ENCODE results near the gene TSPAN11.
"Not testable (repeated sequence)": the region's sequence is repeated elsewhere in the genome, so short reads cannot be mapped to it uniquely, and the experiment has no call there.

The TSPAN11 gene, protein sequence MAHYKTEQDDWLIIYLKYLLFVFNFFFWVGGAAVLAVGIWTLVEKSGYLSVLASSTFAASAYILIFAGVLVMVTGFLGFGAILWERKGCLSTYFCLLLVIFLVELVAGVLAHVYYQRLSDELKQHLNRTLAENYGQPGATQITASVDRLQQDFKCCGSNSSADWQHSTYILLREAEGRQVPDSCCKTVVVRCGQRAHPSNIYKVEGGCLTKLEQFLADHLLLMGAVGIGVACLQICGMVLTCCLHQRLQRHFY

DNA sequence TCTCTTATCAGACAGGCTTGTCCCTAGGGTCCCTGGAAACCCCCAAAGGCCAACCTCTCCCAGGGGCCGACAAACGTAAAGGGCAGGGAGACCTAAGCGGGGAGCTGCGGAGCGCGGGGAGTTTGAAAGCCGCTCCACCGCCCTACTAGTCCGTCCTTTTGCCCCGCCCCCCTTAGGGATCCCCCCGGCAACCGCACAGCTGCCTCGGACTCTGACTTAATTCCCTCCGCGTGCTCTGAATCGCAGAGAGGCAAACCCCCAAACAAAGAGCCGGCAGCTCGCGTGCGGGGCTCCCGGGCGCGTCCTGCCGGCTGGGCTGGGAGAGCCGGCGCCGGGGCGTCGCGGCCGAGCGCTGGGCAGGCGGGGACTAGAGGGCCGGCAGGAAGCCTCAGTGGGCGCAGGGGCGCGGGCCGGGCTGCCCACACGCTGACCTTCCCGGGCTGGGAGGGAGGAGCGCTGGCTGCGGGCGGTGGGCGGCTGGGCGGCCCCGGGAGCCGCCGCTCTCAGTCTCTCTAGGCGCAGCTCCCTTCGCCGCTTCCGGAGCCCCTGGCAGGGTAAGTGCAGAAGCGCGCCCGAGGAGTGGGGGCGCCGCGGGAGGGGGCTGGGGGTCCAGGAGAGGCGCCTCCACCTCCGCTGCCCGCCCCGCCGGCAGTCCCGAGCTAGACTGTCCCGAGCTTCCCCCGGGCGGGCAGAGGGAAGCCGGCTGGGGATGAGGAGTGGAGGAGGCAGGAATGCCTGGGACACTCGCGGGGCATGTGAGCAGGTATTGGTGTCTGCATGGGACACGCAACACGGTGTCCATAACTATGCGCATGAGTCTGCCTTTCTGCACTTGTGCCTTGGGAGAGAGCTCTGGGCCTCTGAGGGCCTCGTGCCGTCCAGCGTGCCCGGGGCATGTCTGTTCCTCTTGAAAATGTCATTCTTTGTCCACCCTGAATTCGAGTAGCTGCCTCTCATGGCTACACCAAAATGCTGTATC lies at the start of gene TSPAN11:
Gene TSPAN11 (plus strand): TSS at position 506 of the 979 bp plus-strand sequence. CDS start 27,244 bp downstream, outside the sequence.
- DNase-seq (ENCODE audit: low read depth in 3 of 3) = no peak

GRCh38 chr12:30877105-30877875 lies 49.3 kb upstream of the TSPAN11 start:
- no peak for DNase-seq (ENCODE audit: low read depth in 3 of 3)

GRCh38 chr12:30878024-30878423 lies 48.5 kb upstream of the TSPAN11 start:
- no peak for DNase-seq (ENCODE audit: low read depth in 3 of 3)

- no peak for DNase-seq (ENCODE audit: low read depth in 3 of 3)
These were observed 46.5 kb upstream of the TSPAN11 start for GRCh38 chr12:30880061-30880460.

GRCh38 chr12:30880813-30881212 lies 45.7 kb upstream of the TSPAN11 start:
- DNase-seq (ENCODE audit: low read depth in 3 of 3) = no peak

DNA sequence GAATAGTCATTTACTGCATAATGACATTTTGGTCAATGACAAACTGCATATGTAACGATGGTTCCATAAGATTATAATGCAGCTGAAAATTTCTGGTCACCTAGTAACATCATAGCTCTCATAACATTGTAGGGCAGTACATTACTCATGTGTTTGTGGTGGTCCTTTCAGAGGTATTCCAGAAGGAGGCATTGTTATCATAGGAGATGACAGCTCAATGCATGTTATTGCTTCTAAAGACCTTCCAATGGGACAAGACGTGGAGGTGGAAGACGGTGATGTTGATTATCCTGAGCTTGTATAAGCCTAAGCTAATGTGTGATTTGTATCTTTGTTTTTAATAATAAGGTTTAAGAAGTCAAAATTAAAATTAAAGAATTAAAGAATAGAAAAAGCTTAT lies 43.8 kb upstream of the TSPAN11 start:
- no peak for DNase-seq (ENCODE audit: low read depth in 3 of 3)

- no peak for DNase-seq (ENCODE audit: low read depth in 3 of 3)
These were observed 41.7 kb upstream of the TSPAN11 start for GRCh38 chr12:30884799-30885198.

DNA sequence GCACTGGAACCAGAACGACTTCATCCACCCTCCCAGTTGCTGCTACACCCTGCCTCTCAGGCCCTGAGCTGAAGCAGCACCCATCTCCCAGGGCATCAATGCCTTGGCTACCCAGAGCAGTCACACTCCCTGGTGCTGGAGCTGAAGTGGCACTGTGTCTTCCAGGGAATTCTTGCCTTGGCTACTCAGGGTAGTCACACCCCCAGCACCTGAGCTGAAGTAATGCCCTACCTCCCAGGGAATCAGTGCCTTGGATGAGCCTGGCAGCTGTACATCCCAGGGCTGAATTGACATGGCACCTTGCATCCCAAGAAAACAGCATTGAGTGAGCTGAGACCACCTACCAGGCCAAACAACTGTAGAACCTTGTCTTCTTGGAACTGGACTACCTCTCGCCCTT lies 41.2 kb upstream of the TSPAN11 start:
- no peak for DNase-seq (ENCODE audit: low read depth in 3 of 3)

- no peak for DNase-seq (ENCODE audit: low read depth in 3 of 3)
These were observed 39.3 kb upstream of the TSPAN11 start for GRCh38 chr12:30887226-30887625.

DNA sequence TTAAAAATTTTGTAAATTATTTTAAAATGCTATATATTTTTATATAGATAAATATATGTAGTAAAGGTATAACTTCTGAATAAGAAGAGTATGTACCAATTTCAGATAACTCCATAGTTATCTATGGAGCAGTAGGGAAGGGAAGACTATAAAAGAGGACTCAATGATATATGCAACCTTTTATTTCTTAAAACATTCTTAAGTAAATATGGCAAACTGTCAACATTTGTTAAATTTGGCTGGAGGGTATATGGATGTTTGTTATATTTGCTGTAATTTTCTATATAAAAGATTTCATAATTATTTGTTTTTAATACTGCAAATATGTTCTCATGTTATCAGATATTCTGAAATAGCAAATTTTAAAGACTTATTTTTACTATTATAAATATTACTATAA lies 38.3 kb upstream of the TSPAN11 start:
- no peak for DNase-seq (ENCODE audit: low read depth in 3 of 3)

DNA sequence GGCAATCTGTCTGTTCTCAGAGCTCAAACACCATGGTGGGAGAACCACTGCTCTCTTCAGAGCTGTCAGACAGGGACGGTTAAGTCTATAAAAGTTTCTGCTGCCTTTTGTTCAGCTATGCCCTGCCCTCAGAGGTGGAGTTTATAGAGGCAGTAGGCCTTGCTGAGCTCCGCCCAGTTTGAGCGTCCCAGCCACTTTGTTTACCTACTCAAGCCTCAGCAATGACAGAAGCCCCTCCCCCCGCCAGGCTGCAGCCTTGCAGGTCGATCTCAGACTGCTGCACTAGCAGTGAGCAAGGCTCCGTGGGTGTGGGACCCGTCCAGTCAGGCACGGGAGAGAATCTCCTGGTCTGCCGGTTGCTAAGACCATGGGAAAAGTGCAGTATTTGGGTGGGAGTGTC lies 32.0 kb upstream of the TSPAN11 start:
- not testable (repeated sequence) for DNase-seq (ENCODE audit: low read depth in 3 of 3)

DNA sequence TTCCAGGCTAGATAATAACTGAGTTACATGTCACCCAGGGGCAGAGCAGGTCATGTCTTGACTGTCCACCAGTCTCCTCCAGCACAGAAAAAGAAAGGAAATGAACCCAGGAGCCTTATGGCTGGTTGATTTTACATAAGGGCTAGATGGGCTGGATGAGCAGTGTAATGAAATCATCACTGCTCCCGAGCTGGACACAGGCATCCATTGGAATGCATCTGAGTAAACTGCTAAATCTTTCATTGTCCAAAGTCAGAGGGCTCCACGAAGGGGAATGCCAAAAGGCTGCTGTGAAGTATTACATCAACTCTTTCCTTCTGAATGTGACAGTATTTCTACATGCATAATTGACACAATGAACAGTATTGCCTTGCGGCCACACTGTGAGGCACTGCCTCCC lies 30.1 kb upstream of the TSPAN11 start:
- DNase-seq (ENCODE audit: low read depth in 3 of 3) = no peak

- no peak for DNase-seq (ENCODE audit: low read depth in 3 of 3)
These were observed 27.7 kb upstream of the TSPAN11 start for GRCh38 chr12:30898846-30899245.

GRCh38 chr12:30900351-30900750 lies 26.2 kb upstream of the TSPAN11 start:
- DNase-seq (ENCODE audit: low read depth in 3 of 3) = no peak

- no peak for DNase-seq (ENCODE audit: low read depth in 3 of 3)
These were observed 24.5 kb upstream of the TSPAN11 start for GRCh38 chr12:30902001-30902400.

GRCh38 chr12:30902596-30902995 lies 24.0 kb upstream of the TSPAN11 start:
- DNase-seq (ENCODE audit: low read depth in 3 of 3) = no peak

- DNase-seq (ENCODE audit: low read depth in 3 of 3) = no peak
These were observed 21.0 kb upstream of the TSPAN11 start for GRCh38 chr12:30905463-30906009.

DNA sequence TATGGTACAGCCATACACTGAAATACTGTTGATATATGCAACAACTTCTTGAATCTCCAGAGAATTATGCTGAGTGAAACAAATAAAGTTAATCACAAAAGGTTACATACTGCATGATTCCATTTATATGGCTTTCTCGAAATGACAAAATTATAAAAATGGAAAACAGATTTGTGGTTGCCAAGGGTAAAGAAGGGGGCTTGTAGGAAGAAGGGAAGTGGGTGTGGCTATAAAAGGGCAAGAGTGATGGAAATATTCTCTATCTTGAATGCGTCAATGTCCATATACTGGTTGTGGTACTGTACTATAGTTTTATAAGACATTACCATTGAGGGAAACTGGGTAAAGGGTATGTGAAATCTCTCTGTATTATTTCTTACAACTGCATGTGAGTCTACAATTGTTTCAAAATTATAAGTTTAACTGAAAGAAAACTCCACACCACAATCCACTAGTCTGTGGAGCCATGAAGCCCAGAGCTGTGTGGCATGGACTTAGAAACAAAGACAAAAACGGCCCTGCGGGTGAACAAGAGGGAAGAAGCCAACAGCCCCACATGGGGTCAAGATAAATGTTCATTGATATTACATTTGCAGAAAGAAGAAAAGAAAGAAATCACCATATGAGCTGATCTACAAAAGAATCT lies 18.3 kb upstream of the TSPAN11 start:
- no peak for DNase-seq (ENCODE audit: low read depth in 3 of 3)

GRCh38 chr12:30908722-30909348 lies 17.7 kb upstream of the TSPAN11 start:
- DNase-seq (ENCODE audit: low read depth in 3 of 3) = no peak

- no peak for DNase-seq (ENCODE audit: low read depth in 3 of 3)
These were observed 17.1 kb upstream of the TSPAN11 start for GRCh38 chr12:30909349-30910037.
